Pancreas (tissue), 10 donors: ENCODE results near the gene RPAIN. TPM values are rescaled to one million over a fixed set of nuclear protein-coding genes. Genes with fewer than 3 reads are reported as not detected.

Source experiments
- ATAC-seq, 4 donors: fragments of 200-7000 bp; cut with Tn5 transposase; one replicate each; pipeline versions ENCODE4 v1.8.0 to v1.9.1; 2020; ENCODE audit warnings: mild to moderate bottlenecking in 4 of 4, moderate library complexity in 4 of 4
- DNase-seq, 6 donors: peaks; one replicate each; pipeline ENCODE4 v3.0.0-alpha.2; 2020
- FAIRE-seq: peaks from 2 replicates; lab custom pipeline; 2012; peaks lifted over from hg19 to GRCh38; lab: Jason Lieb, UNC
- H3K27ac ChIP-seq, 4 donors: fragments of 200-600 bp; sonication (generic); 1 replicate in 3 of 4; 2 replicates in 1 of 4; pipeline versions ENCODE4 v1.5.0 to v1.8.0; 2020
- H3K27me3 ChIP-seq, 4 donors: fragments of 200-600 bp; one replicate each; pipeline ENCODE4 v1.8.0; 2021
- H3K36me3 ChIP-seq, 3 donors: fragments of 200-600 bp; sonication (generic) in 1 of 3; one replicate each; pipeline versions ENCODE4 v1.5.0 to v1.8.0; 2020 to 2021
- H3K4me1 ChIP-seq, 3 donors: fragments of 200-600 bp; one replicate each; pipeline ENCODE4 v1.8.0; 2021
- H3K4me3 ChIP-seq, 4 donors: fragments of 200-600 bp; sonication (generic) in 2 of 4; one replicate each; pipeline versions ENCODE4 v1.5.0 to v1.8.0; 2020 to 2021
- H3K9me3 ChIP-seq, 4 donors: fragments of 200-600 bp; one replicate each; pipeline ENCODE4 v1.8.0; 2021
- WGBS, 2 donors: extraction: QIAGEN DNeasy Blood & Tissue Kit; methylation state at CpG; one replicate each; pipeline ENCODE4 v1.1.7; 2013; 5-methylcytosine and 5-hydroxymethylcytosine counted together
- intact Hi-C, 3 donors: fragments of 100-400 bp; cut with DNase I; formaldehyde crosslinking; loops; one replicate each; pipeline versions ENCODE4 v1.11.1 to v1.14.2; 2022
- polyA plus RNA-seq, 2 donors: library from polyadenylated mRNA; stranded (reverse); fragments of 200-250 nt; gene quantifications; one replicate each; pipeline ENCODE4 v1.2.3, GENCODE V29; 2013
- total RNA-seq, 6 donors: library from RNA; stranded (reverse); fragmentation: NEBNext Ultra II Directional in 4 of 6; extraction: Animal tissue kit (Norgen Biotek cat#: 25700) in 4 of 6; gene quantifications; one replicate each; pipeline versions ENCODE4 v1.2.1 to v1.2.4, GENCODE V29; 2021 to 2023
- TF ChIP-seq, protein P1 (sequence below), 4 donors: fragments of 200-600 bp; sonication (generic) in 3 of 4; IDR thresholded peaks; one replicate each; pipeline versions ENCODE4 v1.5.0 to v1.8.0; 2021; ENCODE audit warnings: antibody characterized with exemption in 4 of 4
- donor health status: healthy with polysubstance abuse.
- donor health status: DM: no; HTN: no; CAD: no; lungs with moderate emphysema.
- donor health status: DM: no; HTN: no; CAD: no.
- donor health status: control.
- donor health status: control.
- donor health status: Bipolar disorder and iron deficiency.
- donor health status: DM: yes; HTN: yes; CAD: no.
- donor health status: DM: no; HTN: no; CAD: no.
- donor health status: DM: no; HTN: no; CAD: no.
- donor health status: DM: yes; HTN: yes; CAD: no.

RPAIN gene
- total and polyA plus RNA-seq, 8 donors: 13.3 to 39.2 (median 16.8) TPM

DNA sequence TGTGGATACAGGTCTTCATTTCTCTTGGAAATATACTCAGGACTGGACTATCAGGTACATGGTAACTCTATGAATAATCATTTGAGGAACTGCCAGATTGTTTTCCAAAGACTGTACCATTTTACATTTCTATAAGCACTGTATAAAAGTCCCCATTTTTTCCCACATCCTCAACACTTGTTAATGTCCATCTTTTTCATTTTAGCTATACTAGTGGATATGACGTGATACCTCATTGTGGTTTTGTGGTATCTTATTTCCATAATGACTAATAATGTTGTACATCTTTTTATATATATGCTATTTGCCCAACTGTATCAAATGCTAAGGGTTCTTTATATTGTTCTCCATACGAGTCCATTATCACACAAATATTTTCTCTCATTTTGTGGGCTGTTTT lies 23.4 kb upstream of the RPAIN start:
- no peak for DNase-seq
- 97 to 99% methylated on average over 2 of the region's 2 CpGs for WGBS, 2 donors
- H3K27me3 ChIP-seq: no peaks in the 10 kb centered on the region
- FAIRE-seq: no peak
- TF ChIP-seq, protein P1, sequence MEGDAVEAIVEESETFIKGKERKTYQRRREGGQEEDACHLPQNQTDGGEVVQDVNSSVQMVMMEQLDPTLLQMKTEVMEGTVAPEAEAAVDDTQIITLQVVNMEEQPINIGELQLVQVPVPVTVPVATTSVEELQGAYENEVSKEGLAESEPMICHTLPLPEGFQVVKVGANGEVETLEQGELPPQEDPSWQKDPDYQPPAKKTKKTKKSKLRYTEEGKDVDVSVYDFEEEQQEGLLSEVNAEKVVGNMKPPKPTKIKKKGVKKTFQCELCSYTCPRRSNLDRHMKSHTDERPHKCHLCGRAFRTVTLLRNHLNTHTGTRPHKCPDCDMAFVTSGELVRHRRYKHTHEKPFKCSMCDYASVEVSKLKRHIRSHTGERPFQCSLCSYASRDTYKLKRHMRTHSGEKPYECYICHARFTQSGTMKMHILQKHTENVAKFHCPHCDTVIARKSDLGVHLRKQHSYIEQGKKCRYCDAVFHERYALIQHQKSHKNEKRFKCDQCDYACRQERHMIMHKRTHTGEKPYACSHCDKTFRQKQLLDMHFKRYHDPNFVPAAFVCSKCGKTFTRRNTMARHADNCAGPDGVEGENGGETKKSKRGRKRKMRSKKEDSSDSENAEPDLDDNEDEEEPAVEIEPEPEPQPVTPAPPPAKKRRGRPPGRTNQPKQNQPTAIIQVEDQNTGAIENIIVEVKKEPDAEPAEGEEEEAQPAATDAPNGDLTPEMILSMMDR (IDR thresholded peaks at IDR 0.05): no peak
- no peak overlapping the region for H3K4me3 ChIP-seq
- peaks cover 7 to 70% (median 24%) of the 10 kb centered on the region in 3 donors for H3K36me3 ChIP-seq
- no peaks in the 10 kb centered on the region for H3K4me1 ChIP-seq
- intact Hi-C loops: no loop called here
- no peak overlapping the region for H3K27ac ChIP-seq
- H3K9me3 ChIP-seq: no peaks in the 10 kb centered on the region
- no peak for ATAC-seq

DNA sequence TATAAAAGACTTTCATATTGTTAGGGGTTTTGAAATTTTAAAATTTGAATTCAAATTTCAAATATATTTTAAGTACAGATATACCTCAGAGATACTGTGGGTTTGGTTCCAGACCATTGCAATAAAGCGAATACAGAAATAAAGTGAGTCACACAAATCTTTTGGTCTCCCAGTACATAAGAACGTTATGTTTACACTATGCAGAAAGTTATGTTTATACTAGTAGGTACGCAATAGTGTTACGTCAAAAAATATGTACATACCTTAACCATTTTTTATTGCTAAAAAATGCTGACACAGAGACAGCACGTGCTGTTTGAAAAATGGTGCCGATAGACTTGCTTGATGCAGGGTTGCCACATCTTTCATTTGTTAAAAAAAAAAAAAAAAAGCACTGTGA lies 20.2 kb upstream of the RPAIN start:
- WGBS, 2 donors: 86 to 89% methylated on average over 6 of the region's 6 CpGs
- intact Hi-C loops: no loop called here
- Histone ChIP-seq H3K4me3 (no peak overlapping the region), H3K4me1 (no peaks in the 10 kb centered on the region), H3K27me3 (no peaks in the 10 kb centered on the region), H3K36me3 (peaks cover 4 to 75% (median 28%) of the 10 kb centered on the region in 3 donors), H3K27ac (no peak overlapping the region), H3K9me3 (no peaks in the 10 kb centered on the region)
- TF ChIP-seq, protein P1 (IDR thresholded peaks at IDR 0.05): no peak
- DNase-seq (no peak), FAIRE-seq (no peak), ATAC-seq (no peak)

DNA sequence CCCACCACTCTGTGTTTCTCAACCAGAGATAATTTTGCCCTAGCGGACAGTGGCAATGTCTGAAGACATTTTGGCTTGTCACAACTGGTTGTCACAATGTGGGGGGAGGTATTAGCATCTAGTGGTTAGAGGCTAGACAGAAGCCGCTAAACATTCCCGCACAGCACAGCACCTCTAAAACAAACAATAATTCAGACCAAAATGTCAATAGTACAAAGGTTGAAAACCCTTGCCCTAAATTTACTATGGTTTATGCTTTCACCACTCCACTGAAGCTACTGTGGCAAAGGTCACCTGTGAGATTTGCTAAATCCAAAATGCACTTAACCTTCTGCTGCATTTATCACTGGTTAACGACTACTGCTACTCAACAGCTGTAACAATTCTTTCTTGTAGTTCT lies 14.6 kb upstream of the RPAIN start:
- FAIRE-seq: no peak
- no peak for DNase-seq
- H3K9me3 ChIP-seq: no peaks in the 10 kb centered on the region
- intact Hi-C loops: no loop called here
- peak in 1 of 4 donors; percentile 15 for ATAC-seq
- peaks cover 0 to 82% (median 47%) of the 10 kb centered on the region in 3 donors for H3K36me3 ChIP-seq
- no peak overlapping the region for H3K27ac ChIP-seq
- no peak overlapping the region for H3K4me3 ChIP-seq
- 48% methylated on average over 4 of the region's 4 CpGs for WGBS, 2 donors
- no peaks in the 10 kb centered on the region for H3K27me3 ChIP-seq
- H3K4me1 ChIP-seq: no peaks in the 10 kb centered on the region
- TF ChIP-seq, protein P1 (IDR thresholded peaks at IDR 0.05): no peak

DNA sequence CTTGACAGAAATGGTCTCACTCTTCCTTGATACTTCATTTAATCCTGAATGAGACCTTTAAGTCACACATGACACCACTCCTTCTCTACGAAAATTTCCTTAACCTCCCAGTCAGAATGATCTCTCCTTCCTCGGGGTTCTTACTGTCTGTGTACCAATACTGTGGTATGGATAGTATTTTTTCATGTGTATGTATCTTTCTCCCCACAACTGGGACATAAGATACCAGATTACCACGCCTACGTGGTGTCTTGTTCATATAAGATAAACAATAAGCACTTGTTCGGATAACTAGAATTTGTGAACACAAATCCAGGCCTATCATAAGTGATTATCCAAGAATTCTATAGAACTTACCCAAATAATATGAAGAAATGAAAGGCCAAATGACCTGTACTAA lies 11.8 kb upstream of the RPAIN start:
- peaks cover 0 to 79% (median 45%) of the 10 kb centered on the region in 3 donors for H3K36me3 ChIP-seq
- intact Hi-C loops: no loop called here
- no peak overlapping the region for H3K27ac ChIP-seq
- H3K4me1 ChIP-seq: no peaks in the 10 kb centered on the region
- DNase-seq: no peak
- 81 to 82% methylated on average over 5 of the region's 5 CpGs for WGBS, 2 donors
- H3K9me3 ChIP-seq: no peaks in the 10 kb centered on the region
- no peaks in the 10 kb centered on the region for H3K27me3 ChIP-seq
- FAIRE-seq: no peak
- ATAC-seq: no peak
- TF ChIP-seq, protein P1 (IDR thresholded peaks at IDR 0.05): no peak
- H3K4me3 ChIP-seq: no peak overlapping the region

DNA sequence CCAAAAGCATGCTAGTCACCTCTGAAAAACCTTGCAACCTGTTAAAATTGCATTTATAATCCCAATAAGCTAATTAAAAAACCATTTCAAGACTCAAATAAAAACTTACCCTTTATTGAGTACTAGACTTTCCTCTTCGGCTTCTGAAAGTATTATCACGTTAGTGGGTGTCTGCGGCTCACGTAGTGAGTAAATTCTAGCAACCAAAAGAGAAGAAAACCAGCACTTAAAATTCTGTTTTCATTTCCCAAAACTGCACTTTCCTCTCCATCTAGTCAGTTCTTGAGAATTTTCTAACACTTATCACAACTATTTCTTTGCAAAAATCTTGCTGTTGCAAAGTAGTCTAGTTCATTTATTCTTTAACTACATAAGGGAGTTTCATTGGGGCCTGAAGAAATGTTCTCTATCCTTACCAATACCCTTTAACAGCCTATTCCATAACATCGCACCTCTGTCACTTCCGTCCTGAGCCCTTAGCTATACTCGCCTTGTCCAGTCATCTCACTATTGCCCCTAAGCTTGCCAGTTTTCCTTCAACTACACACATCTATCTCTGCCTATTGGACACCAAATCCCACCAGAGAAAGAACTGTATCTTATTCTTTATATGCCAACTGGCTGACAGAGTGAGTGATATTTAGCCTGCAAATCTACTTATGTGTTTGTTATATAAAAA lies 9.2 kb upstream of the RPAIN start:
- peaks cover 0 to 72% (median 32%) of the 10 kb centered on the region in 3 donors for H3K36me3 ChIP-seq
- no peak for FAIRE-seq
- no peak for DNase-seq
- H3K27me3 ChIP-seq: no peaks in the 10 kb centered on the region
- H3K27ac ChIP-seq: no peak overlapping the region
- H3K4me1 ChIP-seq: no peaks in the 10 kb centered on the region
- TF ChIP-seq, protein P1 (IDR thresholded peaks at IDR 0.05): no peak
- intact Hi-C loops: no loop called here
- H3K9me3 ChIP-seq: no peaks in the 10 kb centered on the region
- 96 to 97% methylated on average over 7 of the region's 7 CpGs for WGBS, 2 donors
- no peak overlapping the region for H3K4me3 ChIP-seq
- no peak for ATAC-seq
